AG04450 (cell line): Measurements from ENCODE around the gene ARID3A. TPM values are rescaled to one million over a fixed set of nuclear protein-coding genes. Genes with fewer than 3 reads are reported as not detected.
A peak's percentile ranks its signal among the peaks of the same experiment; 100 is the strongest.

ENCODE experiments used
- CTCF ChIA-PET: fragments of 300-600, 350-600 bp; formaldehyde crosslinking; extraction: SDS; loops from one replicate; lab custom pipeline; 2022; ENCODE audit warnings: antibody characterized with exemption, inconsistent platforms; lab: Charles Lee
- POLR2A ChIA-PET: fragments of 350-600 bp; formaldehyde crosslinking; extraction: SDS; loops from one replicate; lab custom pipeline; 2021; ENCODE audit warnings: antibody characterized with exemption, inconsistent platforms; lab: Yijun Ruan, JAX
- DNase-seq: peaks from one replicate; pipeline ENCODE4 v3.0.0-alpha.2; 2011; ENCODE audit warnings: low read depth, low spot score
- H3K27ac ChIP-seq: one replicate; pipeline ENCODE4 v1.5.1; 2012; ENCODE audit warnings: low read depth, low read length, control low read depth
- H3K27me3 ChIP-seq: one replicate; pipeline ENCODE4 v1.6.0; 2012; ENCODE audit warnings: low read length; ENCODE audit not compliant: control insufficient read depth, insufficient read depth
- H3K4me3 ChIP-seq: 2 replicates; pipeline ENCODE4 v1.5.1; 2011; ENCODE audit warnings: mild to moderate bottlenecking, low read depth, low read length, control low read depth
- H3K9me3 ChIP-seq: 2 replicates; pipeline ENCODE4 v1.5.1; 2012; ENCODE audit warnings: low read length; ENCODE audit not compliant: control insufficient read depth, insufficient read depth
- polyA plus RNA-seq: library from polyadenylated mRNA; depleted of rRNA; stranded (reverse); fragments of >200 nt; gene quantifications from 2 replicates; pipeline ENCODE4 v1.2.3, GENCODE V29; 2011
- TF ChIP-seq, protein P1 (sequence below): IDR thresholded peaks from 2 replicates; pipeline ENCODE4 v1.5.1; 2011; ENCODE audit warnings: low read depth, low read length, control low read depth, inconsistent platforms

Gene ARID3A
- polyA plus RNA-seq, 1 experiment: 7.6 TPM

DNA sequence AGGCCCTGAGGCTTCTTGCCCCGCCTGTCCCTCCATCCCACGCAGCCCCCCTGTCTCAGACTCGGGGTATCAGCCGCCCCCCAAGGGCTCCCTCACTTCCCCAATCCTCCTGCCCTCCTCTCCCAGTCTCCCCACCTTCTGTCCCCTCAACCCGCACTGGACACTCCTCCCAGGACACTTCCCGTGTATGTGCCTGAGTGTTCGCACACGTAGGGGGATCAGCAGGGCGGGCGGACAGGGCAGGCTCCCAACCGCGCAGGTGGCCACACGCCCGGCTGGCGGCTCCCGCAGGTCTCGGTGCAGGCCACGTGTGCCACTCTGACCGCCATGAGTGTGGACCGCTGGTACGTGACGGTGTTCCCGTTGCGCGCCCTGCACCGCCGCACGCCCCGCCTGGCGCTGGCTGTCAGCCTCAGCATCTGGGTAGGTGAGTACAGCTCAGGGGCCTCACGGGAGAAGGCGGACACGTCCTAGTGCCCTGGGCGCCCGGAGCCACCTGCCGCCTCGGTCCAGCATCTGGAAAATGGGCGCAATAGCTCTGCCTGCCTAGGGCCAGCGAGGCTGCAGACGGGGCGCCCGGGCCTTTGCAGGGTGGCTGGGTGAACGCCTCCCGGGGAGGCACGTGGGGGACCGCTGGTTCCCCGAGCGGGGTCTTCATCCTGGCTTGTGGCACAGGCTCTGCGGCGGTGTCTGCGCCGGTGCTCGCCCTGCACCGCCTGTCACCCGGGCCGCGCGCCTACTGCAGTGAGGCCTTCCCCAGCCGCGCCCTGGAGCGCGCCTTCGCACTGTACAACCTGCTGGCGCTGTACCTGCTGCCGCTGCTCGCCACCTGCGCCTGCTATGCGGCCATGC, 6.4 kb upstream of the ARID3A start:
- Histone ChIP-seq H3K27me3 (peaks cover 27% of the 10 kb centered on the region), H3K27ac (no peak overlapping the region), H3K4me3 (no peak overlapping the region), H3K9me3 (no peaks in the 10 kb centered on the region; the same call in 1 of the 2 replicates)
- TF ChIP-seq, protein P1, sequence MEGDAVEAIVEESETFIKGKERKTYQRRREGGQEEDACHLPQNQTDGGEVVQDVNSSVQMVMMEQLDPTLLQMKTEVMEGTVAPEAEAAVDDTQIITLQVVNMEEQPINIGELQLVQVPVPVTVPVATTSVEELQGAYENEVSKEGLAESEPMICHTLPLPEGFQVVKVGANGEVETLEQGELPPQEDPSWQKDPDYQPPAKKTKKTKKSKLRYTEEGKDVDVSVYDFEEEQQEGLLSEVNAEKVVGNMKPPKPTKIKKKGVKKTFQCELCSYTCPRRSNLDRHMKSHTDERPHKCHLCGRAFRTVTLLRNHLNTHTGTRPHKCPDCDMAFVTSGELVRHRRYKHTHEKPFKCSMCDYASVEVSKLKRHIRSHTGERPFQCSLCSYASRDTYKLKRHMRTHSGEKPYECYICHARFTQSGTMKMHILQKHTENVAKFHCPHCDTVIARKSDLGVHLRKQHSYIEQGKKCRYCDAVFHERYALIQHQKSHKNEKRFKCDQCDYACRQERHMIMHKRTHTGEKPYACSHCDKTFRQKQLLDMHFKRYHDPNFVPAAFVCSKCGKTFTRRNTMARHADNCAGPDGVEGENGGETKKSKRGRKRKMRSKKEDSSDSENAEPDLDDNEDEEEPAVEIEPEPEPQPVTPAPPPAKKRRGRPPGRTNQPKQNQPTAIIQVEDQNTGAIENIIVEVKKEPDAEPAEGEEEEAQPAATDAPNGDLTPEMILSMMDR: no peak
- POLR2A ChIA-PET: no interaction called here
- DNase-seq: no peak
- CTCF ChIA-PET: interaction anchor here (0.7 to 2.6 kb wide), 2 partner anchors 64 kb away, joined by 6 to 16 read pairs; partner anchors contain the start of gene WDR18

DNA sequence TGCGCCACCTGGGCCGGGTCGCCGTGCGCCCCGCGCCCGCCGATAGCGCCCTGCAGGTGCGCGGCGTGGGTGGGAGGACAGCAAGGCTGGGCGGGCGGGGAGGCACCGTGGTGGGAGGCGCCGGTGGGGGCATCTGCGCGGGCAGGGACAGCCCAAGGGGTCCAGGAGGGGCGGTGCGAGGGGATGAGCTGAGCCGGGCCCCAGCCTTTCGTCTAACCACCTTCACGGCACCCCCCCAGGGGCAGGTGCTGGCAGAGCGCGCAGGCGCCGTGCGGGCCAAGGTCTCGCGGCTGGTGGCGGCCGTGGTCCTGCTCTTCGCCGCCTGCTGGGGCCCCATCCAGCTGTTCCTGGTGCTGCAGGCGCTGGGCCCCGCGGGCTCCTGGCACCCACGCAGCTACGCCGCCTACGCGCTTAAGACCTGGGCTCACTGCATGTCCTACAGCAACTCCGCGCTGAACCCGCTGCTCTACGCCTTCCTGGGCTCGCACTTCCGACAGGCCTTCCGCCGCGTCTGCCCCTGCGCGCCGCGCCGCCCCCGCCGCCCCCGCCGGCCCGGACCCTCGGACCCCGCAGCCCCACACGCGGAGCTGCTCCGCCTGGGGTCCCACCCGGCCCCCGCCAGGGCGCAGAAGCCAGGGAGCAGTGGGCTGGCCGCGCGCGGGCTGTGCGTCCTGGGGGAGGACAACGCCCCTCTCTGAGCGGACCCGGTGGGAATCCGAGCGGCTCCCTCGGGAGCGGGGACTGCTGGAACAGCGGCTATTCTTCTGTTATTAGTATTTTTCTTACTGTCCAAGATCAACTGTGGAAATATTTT, 5.6 kb upstream of the ARID3A start:
- TF ChIP-seq, protein P1: no peak
- Histone ChIP-seq H3K9me3 (no peaks in the 10 kb centered on the region; the same call in 1 of the 2 replicates), H3K4me3 (no peak overlapping the region; the same call in 1 of the 2 replicates), H3K27me3 (peaks cover 27% of the 10 kb centered on the region), H3K27ac (no peak overlapping the region)
- CTCF ChIA-PET: interaction anchor here (0.8 to 2.6 kb wide), 2 partner anchors 63 to 150 kb away, joined by 4 to 16 read pairs; partner anchors contain the start of gene WDR18
- POLR2A ChIA-PET: no interaction called here
- DNase-seq: no peak

DNA sequence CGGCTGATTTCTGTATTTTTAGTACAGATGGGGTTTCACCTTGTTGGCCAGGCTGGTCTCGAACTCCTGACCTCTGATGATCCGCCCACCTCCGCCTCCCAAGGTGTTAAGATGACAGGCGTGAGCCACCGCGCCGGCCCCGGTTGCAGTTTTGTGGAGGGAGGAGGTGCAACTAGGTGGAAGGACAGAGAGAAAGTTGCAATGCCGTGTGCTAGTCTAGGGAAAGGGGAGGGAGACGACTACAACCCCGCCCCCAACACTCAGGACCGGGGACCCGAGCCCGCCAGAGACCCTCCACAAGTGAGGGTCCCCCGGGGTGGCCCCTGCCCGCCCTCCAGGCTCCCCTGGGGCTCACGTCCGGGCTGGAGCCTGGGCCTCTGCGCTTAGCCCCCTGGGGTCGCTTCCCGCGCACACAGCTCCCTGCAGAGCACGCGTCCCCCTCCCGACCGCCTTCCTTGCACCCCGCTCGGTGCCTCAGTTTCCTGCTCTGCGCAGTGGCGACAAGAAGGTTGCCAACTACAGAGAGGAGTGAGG, 1.2 kb upstream of the ARID3A start:
- Histone ChIP-seq H3K27me3 (peaks cover 4% of the 10 kb centered on the region), H3K27ac (peak overlapping the region; percentile 75), H3K4me3 (peak overlapping the region; percentile 83), H3K9me3 (no peaks in the 10 kb centered on the region; the same call in 1 of the 2 replicates)
- DNase-seq: no peak
- CTCF ChIA-PET: interaction anchor here (1.2 kb wide), 1 partner anchor 72 kb away, joined by 4 read pairs; no protein-coding TSS in a partner anchor
- TF ChIP-seq, protein P1: no peak
- POLR2A ChIA-PET: interaction anchor here (1.4 kb wide), 1 partner anchor 60 kb away, joined by 5 read pairs; the partner anchor contains the start of gene WDR18

DNA sequence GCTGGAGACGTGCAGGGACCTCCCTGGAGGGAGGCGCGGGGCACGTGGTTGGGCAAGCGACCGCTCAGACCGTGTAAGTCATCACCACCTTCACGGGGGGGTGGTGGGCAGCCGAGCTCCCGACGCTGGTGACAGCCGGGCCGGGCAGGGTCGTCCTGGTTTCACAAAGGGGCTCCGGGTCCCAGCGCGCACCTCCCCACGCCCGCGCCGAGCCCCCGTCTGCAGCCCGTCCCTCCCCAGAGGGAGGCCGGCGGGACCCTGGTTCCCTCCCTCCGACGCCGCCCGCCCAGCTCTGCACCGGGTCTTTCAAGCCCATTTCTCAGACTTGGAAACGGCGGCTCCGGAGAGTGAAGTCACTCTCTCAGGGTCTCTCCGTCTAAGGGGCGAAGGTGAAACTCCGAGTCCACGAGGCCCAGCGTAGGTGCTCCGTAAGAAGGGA, 729 bp upstream of the ARID3A start:
- TF ChIP-seq, protein P1: no peak
- Histone ChIP-seq H3K27ac (peak overlapping the region; percentile 75), H3K4me3 (peak overlapping the region; percentile 83), H3K9me3 (no peaks in the 10 kb centered on the region; the same call in 1 of the 2 replicates), H3K27me3 (peaks cover 2% of the 10 kb centered on the region)
- DNase-seq: no peak
- POLR2A ChIA-PET: interaction anchor here (1.4 kb wide), 1 partner anchor 59 kb away, joined by 5 read pairs; the partner anchor contains the start of gene WDR18
- CTCF ChIA-PET: no interaction called here
